Ishikawa (cell line): ENCODE data around the gene OR2M5.

Experiments used
- CEBPB ChIP-seq: IDR thresholded peaks from 2 replicates; pipeline ENCODE4 v1.6.1; 2012
- CREB1 ChIP-seq: IDR thresholded peaks from 2 replicates; pipeline ENCODE4 v1.6.1; 2012; ENCODE audit warnings: low read depth
- EGR1 ChIP-seq: IDR thresholded peaks from 2 replicates; pipeline ENCODE4 v1.6.1; 2012
- EP300 ChIP-seq: IDR thresholded peaks from 2 replicates; pipeline ENCODE4 v1.6.1; 2012; ENCODE audit warnings: borderline replicate concordance
- MAX ChIP-seq: IDR thresholded peaks from 2 replicates; pipeline ENCODE4 v1.6.1; 2012
- RAD21 ChIP-seq: IDR thresholded peaks from 2 replicates; pipeline ENCODE4 v1.6.1; 2012; ENCODE audit warnings: low read depth
- REST ChIP-seq: IDR thresholded peaks from 2 replicates; pipeline ENCODE4 v1.6.1; 2012; ENCODE audit warnings: low read depth, mild to moderate bottlenecking
- TAF1 ChIP-seq: IDR thresholded peaks from 2 replicates; pipeline ENCODE4 v1.6.1; 2012; ENCODE audit warnings: low read depth, mild to moderate bottlenecking
- TEAD4 ChIP-seq: IDR thresholded peaks from 2 replicates; pipeline ENCODE4 v1.6.1; 2012
- USF1 ChIP-seq: IDR thresholded peaks from 2 replicates; pipeline ENCODE4 v1.6.1; 2012
- YY1 ChIP-seq: IDR thresholded peaks from 2 replicates; pipeline ENCODE4 v1.6.1; 2012; ENCODE audit warnings: low read depth
- ZBTB7A ChIP-seq: IDR thresholded peaks from 2 replicates; pipeline ENCODE4 v1.6.1; 2012; ENCODE audit warnings: low read depth

- TF ChIP-seq TAF1 = no peak
- no peak for TF ChIP-seq TEAD4
- TF ChIP-seq ZBTB7A = no peak
- no peak for TF ChIP-seq REST
- TF ChIP-seq RAD21 = no peak
- no peak for TF ChIP-seq YY1
- no peak for TF ChIP-seq EGR1
- TF ChIP-seq USF1 = no peak
- no peak for TF ChIP-seq CREB1
- TF ChIP-seq EP300 = no peak
- no peak for TF ChIP-seq CEBPB
- TF ChIP-seq MAX = no peak
Measured at GRCh38 chr1:248174521-248174920, 29.6 kb downstream of the OR2M5 start, which contains the start of gene OR2M2.
